Transverse colon (tissue), 4 donors: Measurements from ENCODE around the gene CYSRT1. TPM values are rescaled to one million over a fixed set of nuclear protein-coding genes. Genes with fewer than 3 reads are reported as not detected.
A peak's percentile ranks its signal among the peaks of the same experiment; 100 is the strongest.

Experiments
- DNase-seq: peaks from one replicate; pipeline ENCODE4 v3.0.0-alpha.2; 2019
- H3K27ac ChIP-seq, 4 donors: fragments of 200-600 bp; sonication (generic); 2 replicates each; pipeline ENCODE4 v1.5.1; 2016 to 2018; ENCODE audit warnings: inconsistent platforms in 4 of 4
- H3K27me3 ChIP-seq: fragments of 200-600 bp; sonication (generic); 2 replicates; pipeline ENCODE4 v1.5.1; 2017; ENCODE audit warnings: inconsistent platforms
- H3K36me3 ChIP-seq, 4 donors: fragments of 200-600 bp; sonication (generic); 2 replicates each; pipeline ENCODE4 v1.5.1; 2017 to 2019; ENCODE audit warnings: inconsistent platforms in 4 of 4
- H3K4me1 ChIP-seq, 4 donors: fragments of 200-600 bp; sonication (generic); 2 replicates each; pipeline ENCODE4 v1.5.1; 2017 to 2020; ENCODE audit warnings: inconsistent platforms in 4 of 4
- H3K4me3 ChIP-seq, 4 donors: fragments of 200-600 bp; sonication (generic); 1 replicate in 1 of 4; 2 replicates in 3 of 4; pipeline versions ENCODE4 v1.5.1 to v1.6.1; 2017 to 2019; ENCODE audit warnings: inconsistent platforms in 4 of 4
- H3K9me3 ChIP-seq, 2 donors: fragments of 200-600 bp; sonication (generic); 2 replicates each; pipeline ENCODE4 v1.5.1; 2017 to 2019; ENCODE audit warnings: inconsistent platforms in 2 of 2
- EP300 ChIP-seq: sonication (generic); formaldehyde crosslinking; IDR thresholded peaks from one replicate; pipeline ENCODE4 v1.6.1; 2017; ENCODE audit warnings: antibody characterized with exemption, low read depth
- POLR2A ChIP-seq: fragments of 450-650 bp; IDR thresholded peaks from one replicate; pipeline ENCODE4 v1.6.1; 2016; ENCODE audit warnings: antibody characterized with exemption, mild to moderate bottlenecking, moderate library complexity
- POLR2AphosphoS5 ChIP-seq, 3 donors: sonication (generic); formaldehyde crosslinking; IDR thresholded peaks; one replicate each; pipeline ENCODE4 v1.6.1; 2016; ENCODE audit warnings: antibody characterized with exemption in 3 of 3
- WGBS, 2 donors: methylation state at CpG; one replicate each; pipeline ENCODE4 v1.1.5; 2018; ENCODE audit warnings: low coverage in 1 of 2; 5-methylcytosine and 5-hydroxymethylcytosine counted together
- in situ Hi-C, 4 donors: fragments of 200-750 bp; cut with MboI; loops; one replicate each; pipeline versions ENCODE4 v1.15.0 to v1.15.1; 2017; ENCODE audit warnings: low sequenced_read_pairs in 3 of 4, low pct_ligation_motif_present in 1 of 4, low pct_unique_long_range_greater_than_20kb in 1 of 4
- intact Hi-C: fragments of 100-400 bp; cut with DNase I; formaldehyde crosslinking; loops from one replicate; pipeline ENCODE4 v1.15.1; 2023; ENCODE audit warnings: low total_unique reads
- total RNA-seq, 4 donors: library from RNA; depleted of rRNA; stranded (reverse); fragments of >200 nt; gene quantifications; one replicate each; pipeline ENCODE4 v1.1.0, GENCODE V29; 2016
- TF ChIP-seq, protein P1 (sequence below), 5 experiments: fragments of 200-600 bp in 3 of 5; fragments of 450-650 bp in 2 of 5; sonication (generic) in 3 of 5; IDR thresholded peaks; 1 replicate in 2 of 5; 2 replicates in 3 of 5; pipeline ENCODE4 v1.5.1; 2016 to 2017; ENCODE audit warnings: antibody characterized with exemption in 5 of 5, inconsistent platforms in 3 of 5, mild to moderate bottlenecking in 2 of 5, moderate library complexity in 1 of 5

CYSRT1 gene
- total RNA-seq, 4 donors from 2014 or later, result not detected

GRCh38 chr9:137216188-137216965 lies 8.6 kb upstream of the CYSRT1 start:
- intact Hi-C loops, result no loop called here
- Histone ChIP-seq H3K36me3 (no peaks in the 10 kb centered on the region), H3K4me3 (no peak overlapping the region), H3K27me3 (no peaks in the 10 kb centered on the region), H3K9me3 (no peaks in the 10 kb centered on the region), H3K4me1 (peaks cover 3 to 26% (median 25%) of the 10 kb centered on the region in 4 donors), H3K27ac (peak overlapping the region in 3 of 4 donors; percentile 83 to 89 (median 85))
- DNase-seq, result no peak
- TF ChIP-seq, protein P1, sequence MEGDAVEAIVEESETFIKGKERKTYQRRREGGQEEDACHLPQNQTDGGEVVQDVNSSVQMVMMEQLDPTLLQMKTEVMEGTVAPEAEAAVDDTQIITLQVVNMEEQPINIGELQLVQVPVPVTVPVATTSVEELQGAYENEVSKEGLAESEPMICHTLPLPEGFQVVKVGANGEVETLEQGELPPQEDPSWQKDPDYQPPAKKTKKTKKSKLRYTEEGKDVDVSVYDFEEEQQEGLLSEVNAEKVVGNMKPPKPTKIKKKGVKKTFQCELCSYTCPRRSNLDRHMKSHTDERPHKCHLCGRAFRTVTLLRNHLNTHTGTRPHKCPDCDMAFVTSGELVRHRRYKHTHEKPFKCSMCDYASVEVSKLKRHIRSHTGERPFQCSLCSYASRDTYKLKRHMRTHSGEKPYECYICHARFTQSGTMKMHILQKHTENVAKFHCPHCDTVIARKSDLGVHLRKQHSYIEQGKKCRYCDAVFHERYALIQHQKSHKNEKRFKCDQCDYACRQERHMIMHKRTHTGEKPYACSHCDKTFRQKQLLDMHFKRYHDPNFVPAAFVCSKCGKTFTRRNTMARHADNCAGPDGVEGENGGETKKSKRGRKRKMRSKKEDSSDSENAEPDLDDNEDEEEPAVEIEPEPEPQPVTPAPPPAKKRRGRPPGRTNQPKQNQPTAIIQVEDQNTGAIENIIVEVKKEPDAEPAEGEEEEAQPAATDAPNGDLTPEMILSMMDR (IDR thresholded peaks at IDR 0.05), result no peak
- TF ChIP-seq POLR2A, result no peak
- TF ChIP-seq EP300, result no peak
- TF ChIP-seq POLR2AphosphoS5 (IDR thresholded peaks at IDR 0.05), result no peak
- WGBS, 2 donors, result 90% methylated on average over 27 of the region's 30 CpGs; no CpG with 5 or more reads in 1 of the 2 donors
- in situ Hi-C loops, result loop anchor here in 1 of 4 donors (25.0 kb wide), 1 partner anchor 104 kb away; the partner anchor contains the start of gene DPP7

GRCh38 chr9:137217276-137218211 lies 7.4 kb upstream of the CYSRT1 start:
- in situ Hi-C loops (loop anchor here in 1 of 4 donors (25.0 kb wide), 1 partner anchor 105 kb away; the partner anchor contains the start of gene DPP7), intact Hi-C loops (no loop called here)
- 42% methylated on average over 33 of the region's 36 CpGs; no CpG with 5 or more reads in 1 of the 2 donors for WGBS, 2 donors
- Histone ChIP-seq H3K27ac (peak overlapping the region; percentile 83 to 89 (median 85)), H3K9me3 (no peaks in the 10 kb centered on the region), H3K4me1 (peaks cover 5 to 34% (median 32%) of the 10 kb centered on the region in 4 donors), H3K36me3 (no peaks in the 10 kb centered on the region), H3K27me3 (no peaks in the 10 kb centered on the region), H3K4me3 (peak overlapping the region in 3 of 4 donors; percentile 26 to 47 (median 31))
- TF ChIP-seq, protein P1 (IDR thresholded peaks at IDR 0.05), result peak in 1 of 5 experiments; percentile 45
- TF ChIP-seq POLR2A (peak; percentile 94), POLR2AphosphoS5 (IDR thresholded peaks at IDR 0.05) (peak; percentile 79 to 97 (median 94)), EP300 (no peak)
- peak; percentile 93 for DNase-seq

DNA sequence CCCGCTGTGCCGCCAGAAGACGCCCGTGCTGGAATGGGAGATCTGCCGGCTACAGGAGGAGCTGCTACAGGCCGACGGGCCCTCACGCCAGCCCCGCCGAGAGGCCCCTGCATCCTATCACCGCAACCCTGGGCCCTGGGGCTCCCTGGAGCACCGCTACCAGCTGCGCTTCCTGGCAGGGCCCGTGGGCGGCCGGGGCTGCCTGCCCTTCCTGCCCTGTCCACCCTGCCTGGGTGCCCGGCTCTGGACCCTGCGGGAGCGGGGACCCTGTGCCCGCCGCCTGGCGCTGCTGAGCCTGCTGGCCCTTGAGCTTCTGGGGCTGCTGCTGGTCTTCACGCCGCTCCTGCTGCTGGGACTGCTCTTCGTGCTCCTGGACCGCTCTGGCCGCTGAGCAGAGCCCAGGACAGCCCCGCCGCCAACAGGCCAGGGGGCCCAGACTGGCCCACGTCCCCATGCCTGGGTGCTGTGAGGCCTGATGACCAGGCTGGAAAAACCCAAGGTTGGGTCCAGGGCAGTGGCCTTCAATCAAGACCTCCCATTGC lies 6.7 kb upstream of the CYSRT1 start:
- intact Hi-C loops (no loop called here), in situ Hi-C loops (loop anchor here in 1 of 4 donors (25.0 kb wide), 1 partner anchor 106 kb away; the partner anchor contains the start of gene DPP7)
- H3K27ac ChIP-seq, result peak overlapping the region; percentile 83 to 89 (median 85)
- peaks cover 5 to 41% (median 38%) of the 10 kb centered on the region in 4 donors for H3K4me1 ChIP-seq
- peak overlapping the region in 3 of 4 donors; percentile 26 to 47 (median 31) for H3K4me3 ChIP-seq
- no peak for TF ChIP-seq POLR2A
- WGBS, 2 donors, result 85% methylated on average over 17 of the region's 30 CpGs; no CpG with 5 or more reads in 1 of the 2 donors
- no peak for DNase-seq
- H3K36me3 ChIP-seq, result no peaks in the 10 kb centered on the region
- no peaks in the 10 kb centered on the region for H3K27me3 ChIP-seq
- no peaks in the 10 kb centered on the region for H3K9me3 ChIP-seq

GRCh38 chr9:137218754-137219271 lies 6.2 kb upstream of the CYSRT1 start:
- TF ChIP-seq POLR2AphosphoS5 (IDR thresholded peaks at IDR 0.05) (peak; percentile 28 to 68 (median 41)), POLR2A (peak; percentile 64)
- TF ChIP-seq, protein P1 (IDR thresholded peaks at IDR 0.05), result no peak
- no peaks in the 10 kb centered on the region for H3K27me3 ChIP-seq
- H3K27ac ChIP-seq, result peak overlapping the region; percentile 83 to 89 (median 85)
- in situ Hi-C loops, result loop anchor here in 1 of 4 donors (25.0 kb wide), 1 partner anchor 107 kb away; the partner anchor contains the start of gene DPP7
- H3K36me3 ChIP-seq, result no peaks in the 10 kb centered on the region
- peak overlapping the region in 3 of 4 donors; percentile 26 to 47 (median 31) for H3K4me3 ChIP-seq
- peaks cover 6 to 43% (median 38%) of the 10 kb centered on the region in 4 donors for H3K4me1 ChIP-seq
- intact Hi-C loops, result no loop called here
- DNase-seq, result peak; percentile 62
- 50% methylated on average over 4 of the region's 12 CpGs; no CpG with 5 or more reads in 1 of the 2 donors for WGBS, 2 donors
- no peaks in the 10 kb centered on the region for H3K9me3 ChIP-seq
